Measurements from ENCODE around the gene ZDHHC9. TPM values are rescaled to one million over a fixed set of nuclear protein-coding genes. Genes with fewer than 3 reads are reported as not detected.

Gene ZDHHC9
- total RNA-seq, 4 donors from 2014 or later = 23.4 to 61.0 (median 31.7) TPM

GRCh38 chrX:129755779-129756650, 87.7 kb downstream of the ZDHHC9 start:
- TF ChIP-seq CTCF (IDR thresholded peaks at IDR 0.05; ENCODE audit: low read depth) = no peak

- TF ChIP-seq CTCF (IDR thresholded peaks at IDR 0.05; ENCODE audit: low read depth) = no peak
These were observed 89.3 kb downstream of the ZDHHC9 start for GRCh38 chrX:129754056-129755024.

Small RNA genes within 50 kb of the gene (small RNA-seq; reads per million reads assigned to genes)
- not detected for gene RF00017

Other genes starting within 250 kb of the ZDHHC9 start
- gene APLN, start 188.9 kb downstream of the ZDHHC9 start, total RNA-seq = under 1 TPM in 2 of 4 donors, not detected in 2; 0.19 to 0.44 TPM
- 10 to 100 TPM in 2 of 4 donors, 1 to 10 TPM in 2; 3.4 to 25.0 (median 8.4) TPM for gene XPNPEP2, start 104.9 kb downstream of the ZDHHC9 start, total RNA-seq
- gene SASH3, start 63.9 kb downstream of the ZDHHC9 start, total RNA-seq = 10 to 100 TPM in 3 of 4 donors, 1 to 10 TPM in 1; 7.3 to 76.3 (median 18.0) TPM
- 10 to 100 TPM; 13.6 to 16.8 (median 15.9) TPM for gene UTP14A, start 62.3 kb upstream of the ZDHHC9 start, total RNA-seq
- 10 to 100 TPM in 1 of 4 donors, 1 to 10 TPM in 3; 4.1 to 13.9 (median 4.4) TPM for gene BCORL1, start 138.7 kb upstream of the ZDHHC9 start, total RNA-seq